Omental fat pad (tissue), 4 donors: ENCODE data around the gene VPS4B. TPM values are rescaled to one million over a fixed set of nuclear protein-coding genes. Genes with fewer than 3 reads are reported as not detected.

Experiments used
- ATAC-seq: fragments of 150-250 bp; one replicate; pipeline ENCODE4 v1.9.1; 2016; ENCODE audit warnings: mild to moderate bottlenecking, moderate library complexity; ENCODE audit not compliant: low FRiP score
- DNase-seq: peaks from one replicate; pipeline ENCODE4 v3.0.0-alpha.2; 2019; ENCODE audit warnings: low spot score
- total RNA-seq, 4 donors: library from RNA; depleted of rRNA; stranded (reverse); fragments of >200 nt; gene quantifications; one replicate each; pipeline ENCODE4 v1.1.0, GENCODE V29; 2016
- TF ChIP-seq, protein P1 (sequence below), 3 donors: fragments of 450-650 bp; IDR thresholded peaks; one replicate each; pipeline ENCODE4 v1.5.1; 2016 to 2017; ENCODE audit warnings: antibody characterized with exemption in 3 of 3, mild to moderate bottlenecking in 3 of 3, moderate library complexity in 2 of 3

VPS4B gene
- 10 to 100 TPM; 26.6 to 45.4 (median 30.7) TPM for total RNA-seq

DNA sequence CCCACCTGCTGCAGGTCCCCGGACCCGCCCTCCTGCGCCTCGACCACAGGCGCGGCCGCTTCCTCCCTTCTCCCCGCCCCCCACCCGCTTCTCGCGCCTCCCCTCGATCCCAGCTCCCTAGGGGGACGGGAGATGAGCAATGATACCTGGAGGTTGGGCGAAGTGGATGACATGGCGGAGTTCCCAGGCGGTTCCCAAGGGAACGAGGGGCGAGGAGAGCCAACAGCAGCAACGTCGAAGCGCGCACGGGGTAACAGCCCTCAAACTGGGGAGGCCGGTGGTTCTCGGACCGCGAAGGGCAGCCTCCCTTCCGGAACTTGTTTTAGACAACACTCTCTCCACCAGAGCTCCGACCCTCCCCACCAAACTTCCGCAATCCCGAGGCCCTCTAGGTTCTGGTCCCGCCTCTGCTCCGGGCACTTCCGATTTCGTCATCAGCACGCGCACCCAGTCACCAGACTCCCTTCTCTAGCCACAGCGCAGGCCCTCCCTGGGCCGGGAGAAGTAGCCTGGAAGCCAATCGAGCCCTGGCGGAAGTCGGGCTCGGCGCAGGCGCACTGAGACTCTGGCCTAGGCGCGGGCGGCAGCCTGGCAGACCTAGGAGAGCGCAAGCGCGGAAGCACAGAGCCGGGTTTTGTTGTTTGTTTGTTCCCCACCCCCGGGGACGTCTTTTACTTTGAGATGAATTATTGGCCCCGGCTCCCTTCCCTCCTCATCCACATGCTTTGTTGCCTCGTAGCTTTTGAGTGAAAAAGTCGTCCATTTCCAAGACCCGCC is at the start of gene VPS4B:
TSS of gene VPS4B (minus strand) at position 390 of the 777 bp plus-strand sequence. CDS start at position 173, 217 bp downstream.
- TF ChIP-seq, protein P1, sequence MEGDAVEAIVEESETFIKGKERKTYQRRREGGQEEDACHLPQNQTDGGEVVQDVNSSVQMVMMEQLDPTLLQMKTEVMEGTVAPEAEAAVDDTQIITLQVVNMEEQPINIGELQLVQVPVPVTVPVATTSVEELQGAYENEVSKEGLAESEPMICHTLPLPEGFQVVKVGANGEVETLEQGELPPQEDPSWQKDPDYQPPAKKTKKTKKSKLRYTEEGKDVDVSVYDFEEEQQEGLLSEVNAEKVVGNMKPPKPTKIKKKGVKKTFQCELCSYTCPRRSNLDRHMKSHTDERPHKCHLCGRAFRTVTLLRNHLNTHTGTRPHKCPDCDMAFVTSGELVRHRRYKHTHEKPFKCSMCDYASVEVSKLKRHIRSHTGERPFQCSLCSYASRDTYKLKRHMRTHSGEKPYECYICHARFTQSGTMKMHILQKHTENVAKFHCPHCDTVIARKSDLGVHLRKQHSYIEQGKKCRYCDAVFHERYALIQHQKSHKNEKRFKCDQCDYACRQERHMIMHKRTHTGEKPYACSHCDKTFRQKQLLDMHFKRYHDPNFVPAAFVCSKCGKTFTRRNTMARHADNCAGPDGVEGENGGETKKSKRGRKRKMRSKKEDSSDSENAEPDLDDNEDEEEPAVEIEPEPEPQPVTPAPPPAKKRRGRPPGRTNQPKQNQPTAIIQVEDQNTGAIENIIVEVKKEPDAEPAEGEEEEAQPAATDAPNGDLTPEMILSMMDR (IDR thresholded peaks at IDR 0.05) = no peak
- ATAC-seq (peak; percentile 99), DNase-seq (peak; percentile 97)

DNA sequence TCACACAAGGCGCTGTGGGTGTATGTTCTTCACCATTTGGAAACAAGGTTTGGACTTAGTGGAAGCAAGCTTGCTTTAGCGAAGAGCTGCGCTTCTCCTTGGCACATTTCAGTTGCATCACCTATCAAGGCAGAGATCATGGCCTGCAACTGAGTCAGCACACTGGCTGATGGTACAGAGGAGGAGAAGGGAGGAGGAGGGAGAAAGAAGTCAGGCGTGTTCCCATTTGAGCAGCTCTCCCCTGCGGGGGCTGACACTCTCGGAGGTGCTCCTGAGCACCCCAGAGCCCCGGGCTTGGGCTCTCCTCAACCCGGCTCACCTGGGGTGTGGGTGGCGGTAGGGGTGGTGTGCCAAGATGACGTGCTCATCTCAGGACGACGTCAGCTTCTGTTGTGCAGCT is 48.5 kb upstream of the VPS4B start:
- ATAC-seq (no peak), DNase-seq (no peak)
- TF ChIP-seq, protein P1 (IDR thresholded peaks at IDR 0.05) = no peak

DNA sequence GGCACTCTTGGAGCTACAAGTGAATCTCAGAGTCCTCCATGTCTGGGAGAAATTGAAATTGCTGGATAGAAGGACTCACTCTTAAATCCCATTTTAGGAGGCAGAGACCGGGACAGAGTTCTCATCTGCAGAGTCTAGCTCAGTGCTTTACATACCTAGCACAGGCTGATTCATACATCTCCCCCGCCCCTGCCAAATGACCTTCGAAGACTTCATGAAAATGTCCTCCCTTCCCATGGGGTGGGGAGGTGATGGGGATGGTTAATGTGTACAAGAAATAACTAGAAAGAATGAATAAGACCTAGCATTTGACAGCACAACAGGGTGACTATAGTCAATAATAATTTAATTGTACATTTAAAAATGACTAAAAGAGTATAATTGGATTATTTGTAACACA is 46.3 kb upstream of the VPS4B start:
- ATAC-seq = no peak
- TF ChIP-seq, protein P1 (IDR thresholded peaks at IDR 0.05) = no peak
- DNase-seq = no peak

DNA sequence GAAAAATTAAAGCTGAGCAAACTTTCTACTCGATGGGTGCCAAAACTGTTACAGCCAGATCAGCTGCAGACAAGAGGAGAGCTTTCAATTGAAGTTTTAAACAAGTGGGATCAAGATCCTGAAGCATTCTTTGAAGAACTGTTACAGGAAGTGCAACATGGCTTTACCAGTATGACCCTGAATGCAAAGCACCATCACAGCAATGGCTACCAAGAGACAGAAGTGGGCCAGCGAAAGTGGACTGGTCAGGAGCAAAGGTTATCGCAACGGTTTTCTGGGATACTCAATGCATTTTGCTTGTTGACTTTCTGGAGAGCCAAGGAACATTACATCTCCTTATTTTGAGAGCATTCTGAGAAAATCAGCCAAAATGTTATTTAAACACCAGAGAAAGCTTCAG is 45.4 kb upstream of the VPS4B start:
- TF ChIP-seq, protein P1 (IDR thresholded peaks at IDR 0.05) = no peak
- ATAC-seq (no peak), DNase-seq (no peak)

DNA sequence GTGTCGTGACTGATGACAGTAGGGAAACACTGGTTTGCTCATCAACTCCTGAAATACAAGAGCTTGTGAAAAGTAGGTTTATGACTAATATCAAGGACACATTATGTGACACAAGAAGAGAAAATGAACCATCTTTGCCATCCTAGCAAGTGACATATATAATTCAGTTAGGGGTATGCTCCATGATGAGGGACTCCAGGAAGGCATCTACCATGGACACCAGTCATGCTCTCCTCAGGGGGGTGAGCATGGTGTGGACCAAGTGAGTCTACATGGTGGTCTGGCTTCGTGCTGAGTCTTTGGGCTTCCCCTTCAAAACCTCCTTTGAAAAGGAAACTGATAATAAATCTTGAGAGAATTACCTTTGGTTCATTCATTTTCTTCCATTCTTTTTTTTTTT is 42.8 kb upstream of the VPS4B start:
- TF ChIP-seq, protein P1 (IDR thresholded peaks at IDR 0.05) = no peak
- ATAC-seq (no peak), DNase-seq (no peak)

DNA sequence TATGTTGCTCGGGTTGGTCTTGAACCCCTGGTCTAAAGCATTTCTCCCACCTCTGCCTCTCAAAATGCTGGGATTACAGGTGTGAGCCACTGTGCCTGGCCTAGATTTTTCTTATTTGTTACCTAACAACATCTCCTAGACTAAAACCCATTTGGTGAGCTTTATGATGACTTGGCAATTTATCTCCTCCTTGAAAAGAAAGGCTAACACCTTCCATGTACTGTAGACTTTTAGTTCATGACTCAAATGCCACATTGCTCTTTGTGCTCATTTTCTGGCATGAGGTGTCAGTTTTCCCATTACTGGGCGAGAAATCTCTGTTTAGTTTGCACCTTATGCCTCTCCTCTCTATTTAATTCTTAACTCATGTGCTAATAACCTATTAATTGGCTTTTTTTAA is 42.2 kb upstream of the VPS4B start:
- ATAC-seq (no peak), DNase-seq (no peak)
- TF ChIP-seq, protein P1 (IDR thresholded peaks at IDR 0.05) = no peak

DNA sequence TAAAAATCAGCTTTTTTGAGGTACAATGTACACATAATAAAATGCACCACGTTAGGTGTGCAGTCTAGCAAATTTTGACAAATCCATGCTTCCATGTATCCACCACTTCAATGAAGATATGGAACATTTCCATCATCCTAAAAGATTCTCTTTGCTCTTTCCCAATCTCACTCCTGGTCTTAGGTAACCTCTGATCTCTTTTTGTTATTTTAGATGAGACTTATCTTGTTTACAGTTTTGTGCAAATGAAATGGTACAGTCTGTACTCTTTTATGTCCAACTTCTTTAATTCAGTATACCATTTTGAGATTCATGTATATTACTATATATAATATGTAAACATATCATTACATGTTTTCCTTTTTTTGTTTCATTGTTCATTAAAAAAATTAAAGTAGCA is 38.1 kb upstream of the VPS4B start:
- TF ChIP-seq, protein P1 (IDR thresholded peaks at IDR 0.05) = no peak
- DNase-seq (no peak), ATAC-seq (no peak)
